ENCODE measurements around the gene POLR2C.

DNA sequence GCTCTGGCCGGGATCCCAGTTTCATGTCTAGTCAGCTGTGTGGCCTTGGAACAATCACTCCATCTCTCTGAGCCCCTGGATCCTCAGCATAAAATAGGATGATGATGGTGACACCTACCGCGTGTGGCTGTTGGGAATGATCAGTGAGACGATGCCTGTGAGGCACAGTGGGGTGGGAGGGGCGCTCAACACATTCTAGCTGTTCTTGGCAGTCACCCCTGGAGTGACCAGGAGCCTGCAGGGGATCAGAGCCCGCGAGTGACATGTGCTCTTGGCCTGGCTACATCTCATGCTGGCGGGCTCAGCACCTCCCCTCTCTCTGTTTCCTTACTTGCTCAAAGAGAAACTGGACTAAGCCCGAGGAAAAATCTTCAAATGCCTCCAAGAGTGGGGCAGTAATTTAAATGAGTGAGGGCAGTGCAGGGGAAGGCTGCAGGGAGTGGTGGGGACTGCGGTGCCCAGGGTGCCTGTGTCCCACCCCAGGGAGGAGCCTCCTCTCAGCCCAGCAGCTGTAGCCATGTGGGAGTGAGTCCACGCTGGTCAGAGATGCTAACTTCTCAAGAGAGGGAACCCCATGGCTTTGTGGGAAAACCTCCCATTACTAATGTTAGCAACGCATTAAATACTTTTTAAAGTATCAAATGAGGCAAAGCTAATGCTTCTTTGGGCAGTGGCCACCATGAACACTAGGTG lies 46.9 kb downstream of the POLR2C start:
- TF ChIP-seq, protein P1, sequence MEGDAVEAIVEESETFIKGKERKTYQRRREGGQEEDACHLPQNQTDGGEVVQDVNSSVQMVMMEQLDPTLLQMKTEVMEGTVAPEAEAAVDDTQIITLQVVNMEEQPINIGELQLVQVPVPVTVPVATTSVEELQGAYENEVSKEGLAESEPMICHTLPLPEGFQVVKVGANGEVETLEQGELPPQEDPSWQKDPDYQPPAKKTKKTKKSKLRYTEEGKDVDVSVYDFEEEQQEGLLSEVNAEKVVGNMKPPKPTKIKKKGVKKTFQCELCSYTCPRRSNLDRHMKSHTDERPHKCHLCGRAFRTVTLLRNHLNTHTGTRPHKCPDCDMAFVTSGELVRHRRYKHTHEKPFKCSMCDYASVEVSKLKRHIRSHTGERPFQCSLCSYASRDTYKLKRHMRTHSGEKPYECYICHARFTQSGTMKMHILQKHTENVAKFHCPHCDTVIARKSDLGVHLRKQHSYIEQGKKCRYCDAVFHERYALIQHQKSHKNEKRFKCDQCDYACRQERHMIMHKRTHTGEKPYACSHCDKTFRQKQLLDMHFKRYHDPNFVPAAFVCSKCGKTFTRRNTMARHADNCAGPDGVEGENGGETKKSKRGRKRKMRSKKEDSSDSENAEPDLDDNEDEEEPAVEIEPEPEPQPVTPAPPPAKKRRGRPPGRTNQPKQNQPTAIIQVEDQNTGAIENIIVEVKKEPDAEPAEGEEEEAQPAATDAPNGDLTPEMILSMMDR (IDR thresholded peaks at IDR 0.05; ENCODE audit: poor library complexity): no peak
- no peak for TF ChIP-seq EZH2phosphoT487 (IDR thresholded peaks at IDR 0.05; ENCODE audit: low read depth, severe bottlenecking, unreplicated experiment)

Data from hepatocyte (in vitro differentiated cells).